GM08714 (cell line): ENCODE results near the gene TCF12.
"Not testable (repeated sequence)": the region's sequence is repeated elsewhere in the genome, so short reads cannot be mapped to it uniquely, and the experiment has no call there.

Experiments
- H3K4me3 ChIP-seq: fragments of 200-500 bp; sonication (Bioruptor generic); 2 replicates; pipeline ENCODE4 v1.5.1; 2014; ENCODE audit warnings: mild to moderate bottlenecking, low read length, inconsistent platforms
- ZNF274 ChIP-seq: IDR thresholded peaks from 2 replicates; pipeline ENCODE4 v1.6.1; 2012; ENCODE audit warnings: mild to moderate bottlenecking, low read depth, low read length

Gene TCF12

GRCh38 chr15:56929933-56930332, 11.5 kb downstream of the TCF12 start:
- no peak overlapping the region for H3K4me3 ChIP-seq
- no peak for TF ChIP-seq ZNF274

DNA sequence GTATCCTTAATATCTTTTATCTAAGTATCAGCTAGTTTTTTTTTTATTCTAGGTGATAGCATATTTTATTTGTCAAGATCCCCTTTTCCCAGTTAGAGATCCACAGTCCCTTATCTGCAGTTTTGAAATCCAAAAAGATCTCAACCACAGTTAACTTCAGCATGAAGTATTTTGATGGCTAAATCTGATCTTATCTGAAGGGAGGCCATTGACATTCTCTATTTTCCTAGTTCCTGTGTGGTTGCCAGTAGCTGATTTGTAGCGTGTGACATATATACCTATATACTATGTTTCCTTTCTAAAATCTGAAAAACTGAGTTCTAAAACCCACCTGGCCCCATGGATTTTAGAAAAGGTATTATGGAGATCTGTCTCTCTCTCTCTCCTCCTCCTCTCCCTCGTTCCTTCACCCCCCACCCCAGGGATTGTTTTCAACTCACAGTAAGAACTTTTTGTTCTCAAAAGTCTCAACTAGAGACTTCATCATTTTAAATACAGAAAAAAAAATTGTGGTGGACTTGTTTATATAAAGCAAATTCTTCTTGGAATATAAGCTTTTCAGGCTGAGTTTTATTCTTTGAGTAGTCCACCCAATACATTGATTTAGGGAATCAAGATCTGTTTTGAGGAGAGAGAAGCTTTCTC, 12.3 kb downstream of the TCF12 start:
- no peak for TF ChIP-seq ZNF274

GRCh38 chr15:56931639-56932508, 13.4 kb downstream of the TCF12 start:
- H3K4me3 ChIP-seq, result no peak overlapping the region
- no peak for TF ChIP-seq ZNF274

More for the DNA sequence above, 12.3 kb downstream of the TCF12 start:
- H3K4me3 ChIP-seq, result no peak overlapping the region

DNA sequence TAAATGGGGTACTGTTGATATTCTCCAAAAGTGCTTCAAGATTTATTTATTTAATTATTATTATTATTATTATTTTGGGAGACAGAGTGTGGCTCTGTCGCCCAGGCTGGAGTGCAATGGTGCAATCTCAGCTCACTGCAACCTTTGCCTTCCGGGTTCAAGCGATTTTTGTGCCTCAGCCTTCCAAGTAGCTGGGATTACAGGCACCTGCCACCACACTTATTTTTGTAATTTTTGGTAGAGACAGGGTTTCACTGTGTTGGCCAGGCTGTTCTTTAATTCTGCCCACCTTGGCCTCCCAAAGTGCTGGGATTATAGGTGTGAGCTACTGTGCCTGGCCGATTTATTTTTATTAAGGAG, 14.0 kb downstream of the TCF12 start:
- not testable (repeated sequence) for H3K4me3 ChIP-seq

- no peak for TF ChIP-seq ZNF274
- H3K4me3 ChIP-seq, result no peak overlapping the region
Measured at GRCh38 chr15:56933410-56933809, 15.0 kb downstream of the TCF12 start.

DNA sequence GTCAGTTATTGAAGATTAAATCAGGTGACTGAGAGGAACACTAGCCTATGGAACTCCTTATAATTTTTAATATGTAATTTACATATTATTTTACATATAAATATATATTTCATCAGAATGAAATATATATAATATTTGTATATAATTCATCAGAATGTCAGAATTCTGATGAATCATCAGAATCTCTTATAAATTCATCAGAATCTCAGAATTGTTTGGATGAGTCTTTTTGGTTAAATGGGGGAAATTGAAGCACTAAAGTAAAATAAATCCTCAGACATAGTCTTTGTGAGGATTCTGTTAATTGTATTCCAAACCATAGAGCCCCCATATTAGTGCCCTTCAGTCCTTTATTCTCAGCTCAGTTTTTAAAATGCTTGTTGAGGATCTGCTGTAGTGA, 15.4 kb downstream of the TCF12 start:
- no peak for TF ChIP-seq ZNF274
- H3K4me3 ChIP-seq, result no peak overlapping the region

DNA sequence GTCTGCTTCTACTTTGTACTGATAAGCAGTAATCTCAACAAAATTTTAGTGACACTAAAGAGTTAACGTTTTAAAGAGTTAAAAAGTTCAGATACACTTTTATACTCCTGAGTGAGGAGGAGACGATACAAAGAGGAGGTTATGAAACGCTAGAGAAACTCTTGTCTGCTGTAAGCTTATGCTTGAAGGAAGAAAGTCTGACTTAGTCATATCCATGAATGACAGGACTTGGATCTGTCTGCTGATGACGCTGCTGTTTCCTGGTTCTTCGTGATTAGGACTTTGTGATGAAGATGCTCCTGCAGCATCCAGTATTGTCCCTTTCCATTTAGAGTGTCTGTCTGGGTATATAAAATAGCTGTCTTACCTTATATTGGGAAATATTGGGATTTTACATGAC, 15.8 kb downstream of the TCF12 start:
- no peak overlapping the region for H3K4me3 ChIP-seq
- TF ChIP-seq ZNF274, result no peak

DNA sequence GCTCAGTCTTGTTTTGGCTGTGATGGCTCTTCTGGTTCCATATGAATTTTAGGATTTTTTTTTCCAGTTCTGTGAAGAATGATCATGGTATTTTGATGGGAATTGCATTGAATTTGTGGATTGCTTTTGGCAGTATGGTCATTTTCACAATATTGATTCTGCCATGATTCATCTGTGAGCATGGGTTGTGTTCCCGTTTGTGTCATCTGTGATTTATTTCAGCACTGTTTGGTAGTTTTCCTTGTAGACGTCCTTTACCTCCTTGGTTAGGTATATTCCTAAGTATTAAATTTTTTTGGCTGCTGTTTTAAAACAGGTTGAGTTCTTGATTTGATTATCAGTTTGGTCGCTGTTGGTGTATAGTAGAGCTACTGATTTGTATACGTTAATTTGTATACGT, 18.5 kb downstream of the TCF12 start:
- TF ChIP-seq ZNF274, result no peak
- no peak overlapping the region for H3K4me3 ChIP-seq

GRCh38 chr15:56939257-56939656, 20.8 kb downstream of the TCF12 start:
- no peak for TF ChIP-seq ZNF274
- H3K4me3 ChIP-seq, result no peak overlapping the region

- H3K4me3 ChIP-seq, result no peak overlapping the region
- TF ChIP-seq ZNF274, result no peak
Measured at GRCh38 chr15:56940388-56940787, 21.9 kb downstream of the TCF12 start.

DNA sequence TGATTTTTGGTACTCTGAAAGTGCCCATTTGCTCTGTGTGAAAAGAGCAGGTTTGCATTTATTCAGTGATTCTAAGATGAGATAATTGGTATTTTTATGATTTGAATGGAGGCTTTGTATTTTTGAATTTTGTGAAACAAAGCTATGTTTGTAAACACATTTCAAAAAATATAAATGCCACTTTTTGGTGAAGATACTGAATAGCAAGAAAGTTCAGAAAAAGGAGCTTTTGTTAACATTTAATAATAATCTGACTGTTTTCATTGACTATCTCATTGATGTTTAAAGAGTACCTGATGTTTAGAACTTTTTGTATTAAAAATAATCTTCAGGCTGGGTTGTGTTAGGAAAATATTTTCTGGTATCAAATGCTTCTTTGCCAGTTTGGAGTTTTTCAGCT, 23.7 kb downstream of the TCF12 start:
- TF ChIP-seq ZNF274, result no peak
- no peak overlapping the region for H3K4me3 ChIP-seq

- no peak for TF ChIP-seq ZNF274
- H3K4me3 ChIP-seq, result no peak overlapping the region
Measured at GRCh38 chr15:56943403-56943802, 25.0 kb downstream of the TCF12 start.

- H3K4me3 ChIP-seq, result no peak overlapping the region
- no peak for TF ChIP-seq ZNF274
Measured at GRCh38 chr15:56944485-56944884, 26.0 kb downstream of the TCF12 start.

DNA sequence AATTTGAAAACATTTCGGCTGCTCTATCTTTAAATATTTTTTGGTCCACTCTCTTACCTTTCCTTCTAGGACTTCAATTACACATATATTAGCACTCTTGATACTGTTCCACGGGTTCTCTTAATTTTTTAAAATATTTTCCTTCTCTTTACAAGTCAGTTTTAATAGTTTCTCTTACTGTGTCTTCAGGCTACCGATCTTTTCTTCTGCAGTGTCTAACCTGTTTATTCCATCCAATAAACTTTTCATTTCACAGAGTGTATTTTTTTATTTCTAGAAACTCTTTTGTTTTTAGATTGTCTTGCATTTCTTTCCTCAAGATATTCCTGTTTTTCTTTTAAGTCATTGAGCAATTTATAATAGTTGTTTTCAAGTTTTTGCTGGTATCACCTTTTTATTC, 27.7 kb downstream of the TCF12 start:
- no peak for TF ChIP-seq ZNF274
- no peak overlapping the region for H3K4me3 ChIP-seq

DNA sequence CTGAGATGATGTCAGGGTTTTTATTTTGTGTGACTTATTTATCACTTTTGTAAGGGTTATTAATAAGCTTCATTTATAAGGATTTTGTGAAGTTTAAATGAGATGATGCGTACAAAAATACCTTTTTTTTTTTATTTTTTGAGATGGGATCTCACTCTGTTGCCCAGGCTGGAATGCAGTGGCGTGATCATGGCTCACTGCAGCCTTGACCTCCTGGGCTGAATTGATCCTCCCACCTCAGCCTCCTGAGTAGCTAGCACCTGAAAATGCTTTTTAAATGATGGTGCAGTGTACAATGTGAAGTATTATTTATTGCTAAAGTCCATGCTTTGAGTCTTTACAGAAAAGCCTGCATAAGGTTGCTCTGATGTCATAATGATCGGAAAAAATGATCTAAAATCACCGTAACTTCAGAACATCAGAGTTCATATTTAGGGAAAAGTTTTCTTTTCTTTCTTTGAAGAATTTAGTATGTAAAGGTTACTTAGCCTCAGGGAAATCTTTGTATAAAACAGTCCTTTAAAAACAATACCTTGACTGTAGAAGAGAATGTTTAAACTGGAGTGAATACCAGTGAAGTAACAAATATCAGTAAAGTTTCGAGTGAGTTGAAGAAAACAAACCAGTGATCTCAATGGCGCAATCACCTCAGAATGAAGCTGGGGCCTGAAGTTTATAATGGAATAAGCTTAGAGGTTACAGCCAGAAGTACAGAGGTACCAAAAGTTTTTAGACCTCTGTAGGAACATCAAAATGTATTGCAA, 29.7 kb downstream of the TCF12 start:
- no peak overlapping the region for H3K4me3 ChIP-seq
- TF ChIP-seq ZNF274, result no peak

DNA sequence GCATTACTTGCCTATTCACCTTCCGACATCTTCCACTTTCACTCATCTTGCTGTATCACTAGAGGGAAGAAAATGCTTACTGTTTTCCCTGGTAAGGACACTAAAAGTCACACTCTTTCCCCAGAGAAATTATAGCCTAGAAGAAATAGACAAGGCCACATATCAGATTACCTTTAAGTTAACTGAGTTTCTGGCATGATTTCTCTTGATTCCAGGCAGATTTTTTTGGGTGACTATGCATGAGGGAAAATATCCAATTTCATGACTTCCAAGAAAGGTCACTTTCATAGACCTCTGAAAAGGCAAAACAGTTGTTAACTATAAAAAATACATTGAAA, 30.3 kb downstream of the TCF12 start:
- TF ChIP-seq ZNF274, result no peak
- H3K4me3 ChIP-seq, result no peak overlapping the region
